ENCODE measurements around the gene MEIG1. TPM values are rescaled to one million over a fixed set of nuclear protein-coding genes. Genes with fewer than 3 reads are reported as not detected.

MEIG1 gene
- total and polyA plus RNA-seq, 2 experiments from 2014 or later: 4.2 TPM; not detected in 1

GRCh38 chr10:14918964-14919363 is 40.2 kb upstream of the MEIG1 start:
- peaks cover 33% of the 10 kb centered on the region for H3K36me3 ChIP-seq
- H3K9me3 ChIP-seq (ENCODE audit: low read depth): no peaks in the 10 kb centered on the region
- TF ChIP-seq, protein P1, sequence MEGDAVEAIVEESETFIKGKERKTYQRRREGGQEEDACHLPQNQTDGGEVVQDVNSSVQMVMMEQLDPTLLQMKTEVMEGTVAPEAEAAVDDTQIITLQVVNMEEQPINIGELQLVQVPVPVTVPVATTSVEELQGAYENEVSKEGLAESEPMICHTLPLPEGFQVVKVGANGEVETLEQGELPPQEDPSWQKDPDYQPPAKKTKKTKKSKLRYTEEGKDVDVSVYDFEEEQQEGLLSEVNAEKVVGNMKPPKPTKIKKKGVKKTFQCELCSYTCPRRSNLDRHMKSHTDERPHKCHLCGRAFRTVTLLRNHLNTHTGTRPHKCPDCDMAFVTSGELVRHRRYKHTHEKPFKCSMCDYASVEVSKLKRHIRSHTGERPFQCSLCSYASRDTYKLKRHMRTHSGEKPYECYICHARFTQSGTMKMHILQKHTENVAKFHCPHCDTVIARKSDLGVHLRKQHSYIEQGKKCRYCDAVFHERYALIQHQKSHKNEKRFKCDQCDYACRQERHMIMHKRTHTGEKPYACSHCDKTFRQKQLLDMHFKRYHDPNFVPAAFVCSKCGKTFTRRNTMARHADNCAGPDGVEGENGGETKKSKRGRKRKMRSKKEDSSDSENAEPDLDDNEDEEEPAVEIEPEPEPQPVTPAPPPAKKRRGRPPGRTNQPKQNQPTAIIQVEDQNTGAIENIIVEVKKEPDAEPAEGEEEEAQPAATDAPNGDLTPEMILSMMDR (IDR thresholded peaks at IDR 0.05; ENCODE audit: low read depth, low read length): no peak
- DNase-seq (ENCODE audit: low read depth in 1 of 2, low spot score in 1 of 2): no peak
- H3K27me3 ChIP-seq: no peaks in the 10 kb centered on the region
- H3K4me1 ChIP-seq (ENCODE audit: low read depth): no peaks in the 10 kb centered on the region
- no peak overlapping the region for H3K4me3 ChIP-seq
- H3K27ac ChIP-seq: no peak overlapping the region

- Histone ChIP-seq H3K27ac (no peak overlapping the region), H3K36me3 (peaks cover 14% of the 10 kb centered on the region), H3K27me3 (no peaks in the 10 kb centered on the region), H3K4me3 (no peak overlapping the region), H3K9me3 (ENCODE audit: low read depth) (no peaks in the 10 kb centered on the region), H3K4me1 (ENCODE audit: low read depth) (no peaks in the 10 kb centered on the region)
- TF ChIP-seq, protein P1 (IDR thresholded peaks at IDR 0.05; ENCODE audit: low read depth, low read length): no peak
- DNase-seq (ENCODE audit: low read depth in 1 of 2, low spot score in 1 of 2): no peak
Measured at GRCh38 chr10:14924013-14924412, 35.2 kb upstream of the MEIG1 start.

- no peaks in the 10 kb centered on the region for H3K27me3 ChIP-seq
- H3K36me3 ChIP-seq: peaks cover 8% of the 10 kb centered on the region
- H3K4me1 ChIP-seq (ENCODE audit: low read depth): no peaks in the 10 kb centered on the region
- no peaks in the 10 kb centered on the region for H3K9me3 ChIP-seq (ENCODE audit: low read depth)
- H3K4me3 ChIP-seq: no peak overlapping the region
- TF ChIP-seq, protein P1 (IDR thresholded peaks at IDR 0.05; ENCODE audit: low read depth, low read length): no peak
- DNase-seq (ENCODE audit: low read depth in 1 of 2, low spot score in 1 of 2): no peak
- no peak overlapping the region for H3K27ac ChIP-seq
Measured at GRCh38 chr10:14925268-14925667, 33.9 kb upstream of the MEIG1 start.

DNA sequence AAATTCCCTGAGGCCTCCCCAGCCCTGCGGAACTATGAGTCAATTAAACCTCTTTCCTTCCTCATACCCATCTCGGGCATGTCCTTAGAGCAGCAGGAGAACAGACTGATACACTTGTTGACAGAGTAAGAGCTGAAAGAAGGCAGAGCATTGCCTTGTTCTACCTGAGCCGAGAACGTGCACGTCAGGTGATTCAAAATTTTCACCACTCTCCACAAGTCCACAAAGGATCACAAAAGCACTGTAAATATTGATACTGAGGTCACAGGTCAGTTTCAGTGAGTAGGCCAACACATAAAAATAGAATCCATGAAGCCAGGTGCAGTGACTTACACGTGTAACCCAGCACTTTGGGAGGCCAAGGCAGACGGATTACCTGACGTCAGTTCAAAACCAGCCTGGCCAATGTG is 33.1 kb upstream of the MEIG1 start:
- H3K9me3 ChIP-seq (ENCODE audit: low read depth): no peaks in the 10 kb centered on the region
- no peak overlapping the region for H3K4me3 ChIP-seq
- TF ChIP-seq, protein P1 (IDR thresholded peaks at IDR 0.05; ENCODE audit: low read depth, low read length): no peak
- no peaks in the 10 kb centered on the region for H3K4me1 ChIP-seq (ENCODE audit: low read depth)
- DNase-seq (ENCODE audit: low read depth in 1 of 2, low spot score in 1 of 2): no peak
- peaks cover 14% of the 10 kb centered on the region for H3K36me3 ChIP-seq
- H3K27ac ChIP-seq: no peak overlapping the region
- no peaks in the 10 kb centered on the region for H3K27me3 ChIP-seq

DNA sequence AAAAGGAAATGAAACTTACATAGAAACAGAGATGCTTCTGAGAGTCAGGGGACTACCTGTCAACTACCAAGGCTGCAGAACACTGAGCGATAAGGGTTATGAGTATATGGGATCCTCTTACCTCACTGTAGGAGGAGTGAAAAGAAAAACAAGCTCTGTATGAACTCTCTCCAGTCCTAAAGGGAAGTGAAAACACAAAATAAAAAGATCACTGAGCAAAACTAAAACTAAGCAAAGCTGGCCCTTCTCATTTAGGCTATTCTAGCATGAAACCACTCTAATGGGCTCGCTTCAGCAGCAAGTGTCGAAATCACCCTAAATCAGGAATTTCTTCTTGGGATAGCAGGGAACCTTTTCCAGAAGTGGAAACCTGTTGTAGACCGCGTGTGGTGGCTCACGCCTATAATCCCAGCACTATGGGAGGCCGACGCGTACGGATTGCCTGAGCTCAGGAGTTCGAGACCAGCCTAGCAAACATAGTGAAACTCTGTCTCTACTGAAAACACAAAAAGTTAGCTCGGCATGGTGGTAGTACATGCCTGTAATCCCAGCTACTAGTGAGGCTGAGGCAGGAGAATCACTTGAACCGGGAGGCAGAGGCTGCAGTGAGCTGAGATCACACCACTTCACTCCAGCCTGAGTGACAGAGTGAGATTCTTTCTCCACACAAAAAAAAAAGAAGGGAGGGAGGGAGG is 32.3 kb upstream of the MEIG1 start:
- no peak for DNase-seq (ENCODE audit: low read depth in 1 of 2, low spot score in 1 of 2)
- Histone ChIP-seq H3K36me3 (peaks cover 19% of the 10 kb centered on the region), H3K27ac (no peak overlapping the region), H3K4me3 (no peak overlapping the region), H3K27me3 (no peaks in the 10 kb centered on the region), H3K9me3 (ENCODE audit: low read depth) (no peaks in the 10 kb centered on the region), H3K4me1 (ENCODE audit: low read depth) (no peaks in the 10 kb centered on the region)
- TF ChIP-seq, protein P1 (IDR thresholded peaks at IDR 0.05; ENCODE audit: low read depth, low read length): no peak
